ENCODE results near the gene MEF2C.

GRCh38 chr5:88841212-88841611, 41.8 kb downstream of the MEF2C start:
- no peak for TF ChIP-seq MLLT10 (CRISPR knock-in tag; IDR thresholded peaks at IDR 0.05)
- no peak for TF ChIP-seq ELF4 (CRISPR knock-in tag; IDR thresholded peaks at IDR 0.05; ENCODE audit: borderline replicate concordance)
- no peak for TF ChIP-seq ZNF296 (CRISPR knock-in tag; conservative IDR thresholded peaks at IDR 0.05)
- TF ChIP-seq ZNF280D (CRISPR knock-in tag; IDR thresholded peaks at IDR 0.05): no peak
- no peak for TF ChIP-seq CTCF (CRISPR knock-in tag; IDR thresholded peaks at IDR 0.05)
- TF ChIP-seq E2F5 (CRISPR knock-in tag; conservative IDR thresholded peaks at IDR 0.05): no peak
- no peak for TF ChIP-seq EZH2 (conservative IDR thresholded peaks at IDR 0.05; ENCODE audit: low read depth, low read length)
- no peak for TF ChIP-seq PBX3 (CRISPR knock-in tag; IDR thresholded peaks at IDR 0.05; ENCODE audit: borderline replicate concordance)
- no peak for TF ChIP-seq POLR2A (IDR thresholded peaks at IDR 0.05; ENCODE audit: insufficient read depth in 1 of 2, low read depth in 2 of 2, low read length in 2 of 2)
- no peak for TF ChIP-seq KLF6 (CRISPR knock-in tag; IDR thresholded peaks at IDR 0.05)
